HL-60 (cell line): ENCODE measurements around the gene UTP4.

ENCODE experiments used
- DNase-seq, 2 experiments: peaks; one replicate each; pipeline ENCODE4 v3.0.0-alpha.2; 2010 to 2020; ENCODE audit warnings: low read depth in 1 of 2, low spot score in 1 of 2
- H3K27ac ChIP-seq: fragments of 250-450 bp; sonication (Bioruptor Pico); replicated peaks from 2 replicates; pipeline ENCODE4 v1.5.1; 2020; ENCODE audit warnings: mild to moderate bottlenecking, moderate library complexity
- H3K27me3 ChIP-seq: fragments of 250-450 bp; sonication (Bioruptor Pico); 2 replicates; pipeline ENCODE4 v1.5.1; 2021; ENCODE audit warnings: mild to moderate bottlenecking, moderate library complexity; ENCODE audit not compliant: insufficient read depth, poor library complexity, severe bottlenecking
- H3K4me3 ChIP-seq: replicated peaks from 2 replicates; pipeline ENCODE4 v1.5.1; 2011; ENCODE audit warnings: mild to moderate bottlenecking, control low read depth, low read length; ENCODE audit not compliant: insufficient read depth
- CTCF ChIP-seq: IDR thresholded peaks from one replicate; pipeline ENCODE4 v1.5.1; 2011; ENCODE audit warnings: low read length, control low read depth, inconsistent platforms; ENCODE audit not compliant: insufficient read depth
- GABPA ChIP-seq: IDR thresholded peaks from 2 replicates; pipeline ENCODE4 v1.6.1; 2012; ENCODE audit warnings: low read depth
- POLR2AphosphoS5 ChIP-seq: IDR thresholded peaks from 2 replicates; pipeline ENCODE4 v1.6.1; 2012; ENCODE audit warnings: low read depth
- REST ChIP-seq: IDR thresholded peaks from 2 replicates; pipeline ENCODE4 v1.6.1; 2012; ENCODE audit warnings: low read depth; ENCODE audit not compliant: insufficient replicate concordance
- SPI1 ChIP-seq: IDR thresholded peaks from 2 replicates; pipeline ENCODE4 v1.6.1; 2012; ENCODE audit warnings: low read depth, mild to moderate bottlenecking, borderline replicate concordance

Gene UTP4

DNA sequence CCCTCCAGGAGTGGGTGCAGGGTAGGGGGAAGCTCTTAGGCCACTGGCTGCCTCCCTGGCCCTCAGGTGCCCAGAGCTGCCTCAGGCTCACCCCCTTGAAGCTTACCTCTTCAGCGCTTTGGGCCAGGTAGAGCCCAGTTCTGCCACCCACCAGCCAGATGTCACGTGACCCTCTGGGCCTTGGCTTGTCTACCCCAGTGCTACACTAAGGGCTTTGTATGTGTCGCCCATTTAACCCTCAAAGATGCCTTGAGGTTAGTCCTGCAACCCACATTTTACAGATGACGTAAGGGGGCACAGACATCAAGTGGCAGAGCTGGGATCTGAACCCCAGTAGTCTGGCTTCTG, 23.6 kb upstream of the UTP4 start:
- H3K27me3 ChIP-seq = peaks cover 6% of the 10 kb centered on the region
- no peak for DNase-seq
- no peak for TF ChIP-seq POLR2AphosphoS5
- TF ChIP-seq SPI1 = no peak
- TF ChIP-seq CTCF = no peak
- TF ChIP-seq REST = no peak
- no peak for TF ChIP-seq GABPA
- no peak overlapping the region for H3K4me3 ChIP-seq
- H3K27ac ChIP-seq = no peak overlapping the region

DNA sequence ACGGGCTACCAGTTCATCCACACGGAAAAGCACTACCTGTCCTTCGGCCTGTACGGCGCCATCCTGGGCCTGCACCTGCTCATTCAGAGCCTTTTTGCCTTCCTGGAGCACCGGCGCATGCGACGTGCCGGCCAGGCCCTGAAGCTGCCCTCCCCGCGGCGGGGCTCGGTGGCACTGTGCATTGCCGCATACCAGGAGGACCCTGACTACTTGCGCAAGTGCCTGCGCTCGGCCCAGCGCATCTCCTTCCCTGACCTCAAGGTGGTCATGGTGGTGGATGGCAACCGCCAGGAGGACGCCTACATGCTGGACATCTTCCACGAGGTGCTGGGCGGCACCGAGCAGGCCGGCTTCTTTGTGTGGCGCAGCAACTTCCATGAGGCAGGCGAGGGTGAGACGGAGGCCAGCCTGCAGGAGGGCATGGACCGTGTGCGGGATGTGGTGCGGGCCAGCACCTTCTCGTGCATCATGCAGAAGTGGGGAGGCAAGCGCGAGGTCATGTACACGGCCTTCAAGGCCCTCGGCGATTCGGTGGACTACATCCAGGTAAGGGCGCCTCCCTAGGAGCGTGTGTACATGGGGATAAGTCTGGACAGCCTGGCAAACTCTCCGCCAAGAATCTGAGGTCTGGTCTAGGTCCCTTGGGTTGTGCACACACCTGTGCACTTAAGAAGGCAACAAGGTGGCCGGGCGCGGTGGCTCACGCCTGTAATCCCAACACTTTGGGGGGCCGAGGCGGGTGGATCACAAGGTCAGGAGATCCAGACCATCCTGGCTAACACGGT, 22.8 kb upstream of the UTP4 start:
- peaks cover 6% of the 10 kb centered on the region for H3K27me3 ChIP-seq
- H3K4me3 ChIP-seq = no peak overlapping the region
- TF ChIP-seq POLR2AphosphoS5 (no peak), GABPA (no peak), CTCF (no peak), SPI1 (no peak), REST (no peak)
- H3K27ac ChIP-seq = no peak overlapping the region
- DNase-seq = no peak

GRCh38 chr16:69110406-69110805, 22.0 kb upstream of the UTP4 start:
- no peak for TF ChIP-seq GABPA
- TF ChIP-seq SPI1 = no peak
- no peak for TF ChIP-seq REST
- TF ChIP-seq POLR2AphosphoS5 = no peak
- no peak for TF ChIP-seq CTCF
- DNase-seq = no peak
- peaks cover 6% of the 10 kb centered on the region for H3K27me3 ChIP-seq
- no peak overlapping the region for H3K27ac ChIP-seq
- no peak overlapping the region for H3K4me3 ChIP-seq
